GM12878 (cell line): ENCODE results near the gene PARP1. TPM values are rescaled to one million over a fixed set of nuclear protein-coding genes. Genes with fewer than 3 reads are reported as not detected.

Source experiments
- ATAC-seq: fragments of 200-7000 bp; cut with Tn5 transposase; 3 replicates; pipeline ENCODE4 v1.9.1; 2020; ENCODE audit warnings: mild to moderate bottlenecking, moderate library complexity
- BruUV-seq: library from RNA; stranded (reverse); fragments of 400-500 nt; replicated peaks from 2 replicates; lab custom pipeline; 2021; lab: Mats Ljungman, UMichigan
- CTCF ChIA-PET: fragments of 300-600 bp; sonication (Branson Sonifier 250); formaldehyde crosslinking; extraction: SDS; loops from one replicate; lab custom pipeline; 2021; ENCODE audit warnings: inconsistent platforms; lab: Yijun Ruan, JAX
- POLR2A ChIA-PET: fragments of 350-600 bp; formaldehyde crosslinking; extraction: SDS; loops from one replicate; lab custom pipeline; 2021; ENCODE audit warnings: inconsistent platforms; lab: Charles Lee
- RAD21 ChIA-PET: fragments of 300-600 bp; sonication (Branson Sonifier 250); formaldehyde crosslinking; loops from one replicate; lab custom pipeline; 2023; ENCODE audit warnings: antibody characterized with exemption; ENCODE audit not compliant: unreplicated experiment; lab: Charles Lee
- SMC1A ChIA-PET: fragments of 300-600 bp; sonication (Branson Sonifier 250); formaldehyde crosslinking; loops from one replicate; lab custom pipeline; 2023; ENCODE audit not compliant: unreplicated experiment, uncharacterized antibody; lab: Charles Lee
- DNase-seq: peaks from one replicate; pipeline ENCODE4 v3.0.0-alpha.2; 2011; ENCODE audit warnings: low read depth, low spot score
- FAIRE-seq: peaks from 3 replicates; lab custom pipeline; 2011; peaks lifted over from hg19 to GRCh38; lab: Jason Lieb, UNC
- H2AFZ ChIP-seq: 2 replicates; pipeline ENCODE4 v1.6.0; 2011; ENCODE audit warnings: low read depth, low read length, control low read depth; ENCODE audit not compliant: control insufficient read depth
- H3K27ac ChIP-seq: 2 replicates; pipeline ENCODE4 v1.5.1; 2011; ENCODE audit warnings: control low read depth; ENCODE audit not compliant: control insufficient read depth, insufficient read depth
- H3K27me3 ChIP-seq, 2 experiments: replicated peaks in 1 of 2; 2 replicates each; pipeline versions ENCODE4 v1.6.0 to v1.6.1; 2011; ENCODE audit warnings: low read length in 1 of 2; ENCODE audit not compliant: control insufficient read depth in 2 of 2, insufficient read depth in 2 of 2
- H3K36me3 ChIP-seq, 2 experiments: 2 replicates each; pipeline ENCODE4 v1.5.1; 2011; ENCODE audit warnings: low read length in 1 of 2; ENCODE audit not compliant: control insufficient read depth in 2 of 2, insufficient read depth in 2 of 2
- H3K4me1 ChIP-seq: 2 replicates; pipeline ENCODE4 v1.6.1; 2011; ENCODE audit warnings: mild to moderate bottlenecking, low read length, moderate library complexity, mixed read lengths; ENCODE audit not compliant: control insufficient read depth, insufficient read depth
- H3K4me2 ChIP-seq: 2 replicates; pipeline ENCODE4 v1.6.0; 2011; ENCODE audit warnings: control low read depth; ENCODE audit not compliant: control insufficient read depth, insufficient read depth
- H3K4me3 ChIP-seq: fragments of 200-600 bp; sonication (generic); 2 replicates; pipeline ENCODE4 v1.5.1; 2016
- H3K79me2 ChIP-seq: 2 replicates; pipeline ENCODE4 v1.6.0; 2011; ENCODE audit warnings: low read length; ENCODE audit not compliant: control insufficient read depth, insufficient read depth
- H3K9ac ChIP-seq: 2 replicates; pipeline ENCODE4 v1.8.0; 2011; ENCODE audit warnings: low read length, control low read depth, mixed read lengths; ENCODE audit not compliant: control insufficient read depth, insufficient read depth
- H3K9me3 ChIP-seq: replicated peaks from 3 replicates; pipeline ENCODE4 v1.5.1; 2011; ENCODE audit warnings: mild to moderate bottlenecking, low read length; ENCODE audit not compliant: control insufficient read depth, insufficient read depth
- H4K20me1 ChIP-seq: 2 replicates; pipeline ENCODE4 v1.6.0; 2011; ENCODE audit not compliant: control insufficient read depth, insufficient read depth
- ELK1 ChIP-seq: IDR thresholded peaks from 2 replicates; pipeline ENCODE4 v1.6.1; 2012; ENCODE audit warnings: low read depth, low read length, improper control_type of control experiment
- WRNIP1 ChIP-seq: IDR thresholded peaks from 2 replicates; pipeline ENCODE4 v1.6.1; 2011; ENCODE audit warnings: low read depth, low read length, improper control_type of control experiment, borderline replicate concordance
- ZBTB4 ChIP-seq: fragments of 450-650 bp; formaldehyde crosslinking; IDR thresholded peaks from 2 replicates; pipeline ENCODE4 v1.4.0; 2022; ENCODE audit warnings: mild to moderate bottlenecking, moderate library complexity
- ZNF217 ChIP-seq: fragments of 450-650 bp; IDR thresholded peaks from 2 replicates; pipeline ENCODE4 v1.6.1; 2017; ENCODE audit warnings: antibody characterized with exemption, mild to moderate bottlenecking
- ZNF687 ChIP-seq: fragments of 450-650 bp; IDR thresholded peaks from 2 replicates; pipeline ENCODE4 v1.6.1; 2017; ENCODE audit warnings: mild to moderate bottlenecking, moderate library complexity
- ZSCAN29 ChIP-seq: fragments of 450-650 bp; IDR thresholded peaks from 2 replicates; pipeline ENCODE4 v1.6.1; 2017; ENCODE audit warnings: mild to moderate bottlenecking, moderate library complexity
- WGBS: methylation state at CpG from one replicate; pipeline ENCODE4 v1.1.6; 2016; ENCODE audit warnings: low lambda C conversion rate; ENCODE audit not compliant: insufficient replicate concordance, insufficient coverage; ENCODE audit errors: missing lambda C conversion rate; 5-methylcytosine and 5-hydroxymethylcytosine counted together
- in situ Hi-C: fragments of 300-500 bp; cut with MboI; formaldehyde crosslinking; loops from 9 replicates; pipeline ENCODE4 v1.14.3; 2018; ENCODE audit warnings: mixed read lengths
- intact Hi-C: fragments of 100-400 bp; cut with micrococcal nuclease; formaldehyde crosslinking; loops from one replicate; pipeline ENCODE4 v1.14.2; 2022; ENCODE audit not compliant: unreplicated experiment
- polyA plus RNA-seq, 11 experiments: library from polyadenylated mRNA; depleted of rRNA in 4 of 11; unstranded in 6 of 11; stranded (reverse) in 5 of 11; fragments of >200 nt; fragmentation: Nextera tagmentation in 4 of 11; fragmentation: Illumina TruSeq in 1 of 11; extraction: Ambion mirVana in 4 of 11; extraction: Trizol in 1 of 11; gene quantifications; 1 replicate in 1 of 11; 2 replicates in 10 of 11; pipeline versions ENCODE4 v1.2.1 to v1.2.3, GENCODE V29; 2011 to 2016; ENCODE audit warnings: inconsistent platforms in 2 of 11, missing spikeins in 2 of 11, low read depth in 1 of 11
- total RNA-seq, 4 experiments: library from RNA; depleted of rRNA in 3 of 4; stranded (reverse); fragments of >200 nt in 3 of 4; fragmentation: Illumina TruSeq in 1 of 4; extraction: Trizol in 1 of 4; gene quantifications; 2 replicates each; pipeline versions ENCODE4 v1.2.1 to v1.2.3, GENCODE V29; 2013 to 2021

PARP1 gene
- total and polyA plus RNA-seq, 10 of the 15 experiments (the other 5 are each of a cell fraction or from before 2014, with no cell fraction given): 113 to 287 (median 265) TPM

GRCh38 chr1:226373376-226373775 lies 34.5 kb downstream of the PARP1 start:
- TF ChIP-seq ZSCAN29 (no peak), ZNF217 (no peak), WRNIP1 (no peak)
- no peak for DNase-seq
- ATAC-seq: no peak
- Histone ChIP-seq H3K4me2 (no peak overlapping the region), H3K79me2 (peaks cover 7% of the 10 kb centered on the region), H3K27ac (no peak overlapping the region), H3K4me3 (no peak overlapping the region), H3K9me3 (no peaks in the 10 kb centered on the region), H3K9ac (no peak overlapping the region), H3K36me3 (peaks cover 40 to 56% of the 10 kb centered on the region in 2 experiments), H4K20me1 (no peaks in the 10 kb centered on the region), H2AFZ (no peak overlapping the region), H3K4me1 (peaks cover 33% of the 10 kb centered on the region), H3K27me3 (no peaks in the 10 kb centered on the region)
- in situ Hi-C loops: no loop called here
- no TSS peak for BruUV-seq
- SMC1A ChIA-PET: interaction anchor here (1.6 kb wide), 1 partner anchor 33 kb away, joined by 5 read pairs; no protein-coding TSS in a partner anchor
- no peak for FAIRE-seq
- CTCF ChIA-PET: interaction anchor here (1.3 to 2.1 kb wide), 2 partner anchors 33 to 34 kb away, joined by 3 to 6 read pairs; no protein-coding TSS in a partner anchor
- WGBS: 97% methylated on average over 7 of the region's 7 CpGs
- POLR2A ChIA-PET: interaction anchor here (0.6 to 1.0 kb wide), 2 partner anchors 24 to 35 kb away, joined by 3 to 5 read pairs; partner anchors contain the start of gene PARP1
- intact Hi-C loops: no loop called here
- RAD21 ChIA-PET: interaction anchor here (2.0 kb wide), 1 partner anchor 248 kb away, joined by 4 read pairs; no protein-coding TSS in a partner anchor

GRCh38 chr1:226372885-226373284 lies 35.0 kb downstream of the PARP1 start:
- H3K79me2 ChIP-seq: peaks cover 7% of the 10 kb centered on the region
- H4K20me1 ChIP-seq: no peaks in the 10 kb centered on the region
- POLR2A ChIA-PET: interaction anchor here (0.6 to 1.0 kb wide), 2 partner anchors 24 to 35 kb away, joined by 3 to 5 read pairs; partner anchors contain the start of gene PARP1
- WGBS: 82% methylated on average over 9 of the region's 9 CpGs
- RAD21 ChIA-PET: interaction anchor here (2.0 kb wide), 1 partner anchor 247 kb away, joined by 4 read pairs; no protein-coding TSS in a partner anchor
- ATAC-seq: no peak
- CTCF ChIA-PET: interaction anchor here (2.1 kb wide), 1 partner anchor 34 kb away, joined by 6 read pairs; no protein-coding TSS in a partner anchor
- H3K4me1 ChIP-seq: peaks cover 33% of the 10 kb centered on the region
- no peak overlapping the region for H3K27ac ChIP-seq
- no peaks in the 10 kb centered on the region for H3K9me3 ChIP-seq
- H3K27me3 ChIP-seq: no peaks in the 10 kb centered on the region
- H3K4me3 ChIP-seq: no peak overlapping the region
- no peak for DNase-seq
- intact Hi-C loops: no loop called here
- no peak overlapping the region for H3K9ac ChIP-seq
- SMC1A ChIA-PET: no interaction called here
- H2AFZ ChIP-seq: no peak overlapping the region
- no peak overlapping the region for H3K4me2 ChIP-seq
- BruUV-seq: no TSS peak
- in situ Hi-C loops: no loop called here
- FAIRE-seq: no peak
- peaks cover 43 to 57% of the 10 kb centered on the region in 2 experiments for H3K36me3 ChIP-seq
- TF ChIP-seq ELK1: no peak
- no peak for TF ChIP-seq ZNF687
- TF ChIP-seq ZBTB4: no peak
